H1 (cell line): ENCODE measurements around the gene SLC26A4. TPM values are rescaled to one million over a fixed set of nuclear protein-coding genes. Genes with fewer than 3 reads are reported as not detected.

Experiments used
- CTCF ChIA-PET: fragments of 300-600 bp; sonication (Branson Sonifier 250); formaldehyde crosslinking; loops from one replicate; lab custom pipeline; 2021; ENCODE audit not compliant: partially characterized antibody; lab: Charles Lee
- POLR2A ChIA-PET: fragments of 300-600 bp; sonication (Branson Sonifier 250); formaldehyde crosslinking; loops from one replicate; lab custom pipeline; 2021; ENCODE audit warnings: inconsistent platforms; ENCODE audit not compliant: partially characterized antibody; lab: Charles Lee
- DNase-seq, 2 experiments: peaks; one replicate each; pipeline versions ENCODE4 v3.0.0 to v3.0.0-alpha.2; 2010 to 2022; ENCODE audit warnings: low spot score in 2 of 2, low read depth in 1 of 2, mixed read lengths in 1 of 2
- FAIRE-seq: peaks from 2 replicates; lab custom pipeline; 2011; peaks lifted over from hg19 to GRCh38; lab: Jason Lieb, UNC
- H2AFZ ChIP-seq: 2 replicates; pipeline ENCODE4 v1.8.1; 2012; ENCODE audit warnings: low read length, inconsistent platforms
- H2AK5ac ChIP-seq: 2 replicates; pipeline ENCODE4 v1.6.1; 2013; ENCODE audit warnings: low read depth, low read length
- H2BK120ac ChIP-seq: replicated peaks from 2 replicates; pipeline ENCODE3; 2013; ENCODE audit warnings: low read depth, low read length, inconsistent platforms
- H2BK12ac ChIP-seq: 2 replicates; pipeline ENCODE4 v1.6.1; 2013; ENCODE audit warnings: low read depth, low read length
- H2BK15ac ChIP-seq: 2 replicates; pipeline ENCODE4 v1.6.1; 2013; ENCODE audit warnings: low read length
- H2BK20ac ChIP-seq: 2 replicates; pipeline ENCODE4 v1.6.1; 2013; ENCODE audit warnings: low read length
- H2BK5ac ChIP-seq: 2 replicates; pipeline ENCODE4 v1.6.1; 2013; ENCODE audit warnings: low read depth, low read length
- H3K14ac ChIP-seq: 2 replicates; pipeline ENCODE4 v1.6.1; 2013; ENCODE audit warnings: inconsistent platforms; ENCODE audit not compliant: insufficient read length
- H3K18ac ChIP-seq: 2 replicates; pipeline ENCODE4 v1.6.1; 2013; ENCODE audit warnings: low read length; ENCODE audit errors: extremely low read depth
- H3K23ac ChIP-seq: 2 replicates; pipeline ENCODE4 v1.6.1; 2013; ENCODE audit warnings: inconsistent platforms; ENCODE audit not compliant: insufficient read length
- H3K23me2 ChIP-seq: 2 replicates; pipeline ENCODE4 v1.6.1; 2013; ENCODE audit warnings: low read depth, low read length
- H3K27ac ChIP-seq: 2 replicates; pipeline ENCODE4 v1.6.1; 2011; ENCODE audit warnings: low read depth, low read length, inconsistent platforms
- H3K27me3 ChIP-seq, 4 experiments: replicated peaks in 1 of 4; 1 replicate in 1 of 4; 2 replicates in 3 of 4; pipeline versions ENCODE4 v1.6.1 to v1.8.1; 2011 to 2013; ENCODE audit warnings: low read length in 3 of 4, mild to moderate bottlenecking in 3 of 4, inconsistent platforms in 2 of 4, mixed read lengths in 2 of 4, moderate library complexity in 1 of 4; ENCODE audit not compliant: control insufficient read depth in 3 of 4, insufficient read depth in 3 of 4; ENCODE audit errors: extremely low read depth in 1 of 4
- H3K36me3 ChIP-seq, 4 experiments: 2 replicates each; pipeline versions ENCODE4 v1.6.1 to v1.8.1; 2011 to 2013; ENCODE audit warnings: mild to moderate bottlenecking in 4 of 4, low read length in 3 of 4, moderate library complexity in 2 of 4, control low read depth in 1 of 4, inconsistent platforms in 1 of 4; ENCODE audit not compliant: insufficient read depth in 4 of 4, control insufficient read depth in 2 of 4
- H3K4ac ChIP-seq: replicated peaks from 2 replicates; pipeline ENCODE3; 2013; ENCODE audit warnings: low read length, low read depth, mixed read lengths, inconsistent platforms; ENCODE audit not compliant: insufficient read length
- H3K4me1 ChIP-seq, 4 experiments: replicated peaks in 1 of 4; 1 replicate in 1 of 4; 2 replicates in 3 of 4; pipeline versions ENCODE4 v1.6.1 to v1.8.1; 2011 to 2013; ENCODE audit warnings: low read length in 3 of 4, inconsistent platforms in 2 of 4, mixed read lengths in 1 of 4; ENCODE audit not compliant: insufficient read depth in 4 of 4, control insufficient read depth in 3 of 4
- H3K4me2 ChIP-seq, 2 experiments: 2 replicates each; pipeline versions ENCODE4 v1.6.1 to v1.8.1; 2011 to 2013; ENCODE audit warnings: low read depth in 2 of 2, low read length in 2 of 2, control low read depth in 1 of 2, inconsistent platforms in 1 of 2, mild to moderate bottlenecking in 1 of 2; ENCODE audit not compliant: insufficient read depth in 1 of 2
- H3K4me3 ChIP-seq, 4 experiments: fragments of 200-600, 300-600 bp in 1 of 4; sonication (generic), shearing (Covaris generic), sonication (Bioruptor Twin) in 1 of 4; 2 replicates each; pipeline versions ENCODE4 v1.5.1 to v1.8.1; 2011 to 2016; ENCODE audit warnings: low read length in 4 of 4, low read depth in 3 of 4, control low read depth in 2 of 4, inconsistent platforms in 2 of 4, mild to moderate bottlenecking in 2 of 4, mixed read lengths in 1 of 4, moderate library complexity in 1 of 4; ENCODE audit not compliant: insufficient read depth in 2 of 4; ENCODE audit errors: extremely low read depth in 1 of 4
- H3K56ac ChIP-seq: replicated peaks from 2 replicates; pipeline ENCODE3; 2013; ENCODE audit warnings: low read depth, mild to moderate bottlenecking, mixed read lengths, low read length, inconsistent platforms; ENCODE audit not compliant: insufficient read length
- H3K79me1 ChIP-seq: 2 replicates; pipeline ENCODE4 v1.6.1; 2013; ENCODE audit warnings: low read depth, low read length, control low read depth
- H3K79me2 ChIP-seq, 2 experiments: 2 replicates each; pipeline versions ENCODE4 v1.6.1 to v1.8.1; 2012 to 2013; ENCODE audit warnings: low read length in 2 of 2, mild to moderate bottlenecking in 2 of 2, inconsistent platforms in 1 of 2; ENCODE audit not compliant: insufficient read depth in 2 of 2, control insufficient read depth in 1 of 2
- H3K9ac ChIP-seq, 4 experiments: replicated peaks in 1 of 4; 1 replicate in 1 of 4; 2 replicates in 3 of 4; pipeline versions ENCODE4 v1.6.1 to v1.8.1; 2011 to 2013; ENCODE audit warnings: low read depth in 3 of 4, low read length in 3 of 4, control low read depth in 2 of 4, mild to moderate bottlenecking in 2 of 4, moderate library complexity in 2 of 4, inconsistent platforms in 1 of 4; ENCODE audit errors: extremely low read depth in 1 of 4
- H3K9me3 ChIP-seq, 2 experiments: 2 replicates each; pipeline versions ENCODE4 v1.6.1 to v1.8.1; 2012 to 2013; ENCODE audit warnings: mild to moderate bottlenecking in 2 of 2, moderate library complexity in 2 of 2, control low read depth in 1 of 2, inconsistent platforms in 1 of 2, low read depth in 1 of 2, low read length in 1 of 2, mixed read lengths in 1 of 2; ENCODE audit not compliant: insufficient read depth in 2 of 2
- H4K20me1 ChIP-seq, 2 experiments: replicated peaks in 1 of 2; 2 replicates each; pipeline versions ENCODE3 to v1.8.1; 2011 to 2013; ENCODE audit warnings: inconsistent platforms in 2 of 2, low read length in 2 of 2, mild to moderate bottlenecking in 1 of 2; ENCODE audit not compliant: insufficient read depth in 2 of 2, control insufficient read depth in 1 of 2
- H4K5ac ChIP-seq: 2 replicates; pipeline ENCODE4 v1.6.1; 2013; ENCODE audit warnings: low read length, low read depth, mixed read lengths, inconsistent platforms; ENCODE audit not compliant: insufficient read length
- H4K8ac ChIP-seq: 2 replicates; pipeline ENCODE4 v1.8.0; 2013; ENCODE audit warnings: mild to moderate bottlenecking, moderate library complexity, low read length, inconsistent platforms; ENCODE audit not compliant: insufficient read depth; ENCODE audit errors: extremely low read depth
- H4K91ac ChIP-seq: replicated peaks from 2 replicates; pipeline ENCODE3; 2013; ENCODE audit warnings: low read length, mixed read lengths, inconsistent platforms; ENCODE audit not compliant: insufficient read length
- ATF3 ChIP-seq: IDR thresholded peaks from 2 replicates; pipeline ENCODE4 v1.6.1; 2011; ENCODE audit warnings: low read depth, mild to moderate bottlenecking, low read length; ENCODE audit not compliant: insufficient read depth
- CEBPB ChIP-seq: IDR thresholded peaks from 2 replicates; pipeline ENCODE4 v1.6.1; 2012; ENCODE audit warnings: low read depth, low read length
- CHD1 ChIP-seq: IDR thresholded peaks from 2 replicates; pipeline ENCODE4 v1.6.1; 2012; ENCODE audit warnings: low read depth, low read length, improper control_type of control experiment
- CTBP2 ChIP-seq: IDR thresholded peaks from 2 replicates; pipeline ENCODE4 v1.7.0; 2011; ENCODE audit warnings: borderline replicate concordance, mild to moderate bottlenecking, moderate library complexity, mixed read lengths, low read length; ENCODE audit not compliant: insufficient read depth, insufficient read length
- EGR1 ChIP-seq: IDR thresholded peaks from 2 replicates; pipeline ENCODE4 v1.6.1; 2011; ENCODE audit warnings: low read depth, low read length, borderline replicate concordance
- EP300 ChIP-seq, 2 experiments: IDR thresholded peaks; 1 replicate in 1 of 2; 2 replicates in 1 of 2; pipeline ENCODE4 v1.6.1; 2011 to 2012; ENCODE audit warnings: low read depth in 2 of 2, low read length in 2 of 2, mild to moderate bottlenecking in 2 of 2, borderline replicate concordance in 1 of 2, inconsistent platforms in 1 of 2, moderate library complexity in 1 of 2
- GABPA ChIP-seq: IDR thresholded peaks from 2 replicates; pipeline ENCODE4 v1.6.1; 2011; ENCODE audit warnings: mild to moderate bottlenecking, low read length, moderate library complexity, borderline replicate concordance; ENCODE audit not compliant: insufficient read depth
- JUN ChIP-seq: IDR thresholded peaks from 2 replicates; pipeline ENCODE4 v1.6.1; 2011; ENCODE audit warnings: low read depth, mild to moderate bottlenecking, improper control_type of control experiment, low read length
- KDM1A ChIP-seq: fragments of 200-600, 300-600 bp; sonication (generic); IDR thresholded peaks from 2 replicates; pipeline ENCODE4 v1.7.1; 2016; ENCODE audit warnings: mild to moderate bottlenecking, low read length, borderline replicate concordance
- KDM5A ChIP-seq: fragments of 200-600 bp; IDR thresholded peaks from 2 replicates; pipeline ENCODE4 v1.7.1; 2012; ENCODE audit warnings: mild to moderate bottlenecking, low read length, inconsistent platforms, mixed read lengths
- SIN3A ChIP-seq, 2 experiments: IDR thresholded peaks in 1 of 2; conservative IDR thresholded peaks in 1 of 2; 2 replicates each; pipeline ENCODE4 v1.6.1; 2011 to 2012; ENCODE audit warnings: low read length in 2 of 2, improper control_type of control experiment in 1 of 2, low read depth in 1 of 2, mild to moderate bottlenecking in 1 of 2
- SP4 ChIP-seq: IDR thresholded peaks from 2 replicates; pipeline ENCODE4 v1.6.1; 2012; ENCODE audit warnings: low read length, inconsistent platforms
- TAF7 ChIP-seq: optimal IDR thresholded peaks from 2 replicates; pipeline ENCODE3; 2011; ENCODE audit warnings: low read depth, mild to moderate bottlenecking, inconsistent platforms, low read length, moderate library complexity, borderline replicate concordance
- TBP ChIP-seq: IDR thresholded peaks from 2 replicates; pipeline ENCODE4 v1.6.1; 2011; ENCODE audit warnings: low read depth, low read length, improper control_type of control experiment
- WGBS, 2 experiments: shearing (Covaris generic) in 1 of 2; methylation state at CpG; one replicate each; pipeline versions ENCODE4 v1.1.6 to v1.1.7; 2013 to 2015; ENCODE audit warnings: low lambda C conversion rate in 2 of 2, mixed read lengths in 2 of 2, inconsistent platforms in 1 of 2, low coverage in 1 of 2, missing lambda C conversion rate in 1 of 2; ENCODE audit not compliant: insufficient replicate concordance in 2 of 2, insufficient coverage in 1 of 2, insufficient read length in 1 of 2; ENCODE audit errors: extremely low coverage in 1 of 2, missing lambda C conversion rate in 1 of 2; 5-methylcytosine and 5-hydroxymethylcytosine counted together
- polyA plus RNA-seq, 7 experiments: library from polyadenylated mRNA; depleted of rRNA in 3 of 7; stranded (reverse) in 5 of 7; unstranded in 2 of 7; fragments of >200 nt in 5 of 7; fragments of 200-250 nt in 2 of 7; gene quantifications; 1 replicate in 5 of 7; 2 replicates in 1 of 7; 4 replicates in 1 of 7; pipeline versions ENCODE4 v1.2.1 to v1.2.3, GENCODE V29; 2011 to 2013; ENCODE audit warnings: missing spikeins in 2 of 7, mixed read lengths in 2 of 7
- total RNA-seq: library from RNA; stranded (reverse); fragmentation: NEBNext Ultra II Directional; extraction: Animal tissue kit (Norgen Biotek cat#: 25700); gene quantifications from 2 replicates; pipeline ENCODE4 v1.2.1, GENCODE V29; 2021

SLC26A4 gene
- total and polyA plus RNA-seq, 2 of the 8 experiments (the other 6 are each of a cell fraction or from before 2014, with no cell fraction given): 0.11 to 0.35 TPM

DNA sequence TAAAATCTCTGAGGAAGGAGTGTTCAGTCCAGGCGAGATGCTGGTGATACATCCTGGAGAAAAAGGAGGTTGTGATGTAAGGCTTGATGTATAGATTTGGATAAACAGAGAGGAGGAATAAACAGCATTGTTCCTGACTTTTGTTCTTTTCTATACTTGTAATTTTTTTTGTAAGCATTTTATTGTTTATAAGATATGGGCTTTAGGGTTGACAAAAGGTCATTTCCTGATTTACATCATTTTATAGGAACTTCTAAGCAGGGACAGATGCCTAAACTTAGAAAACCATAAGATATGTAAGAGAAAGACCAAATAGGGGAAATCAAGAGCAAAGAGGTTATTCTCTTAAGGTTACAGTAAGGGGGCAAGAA lies 16.7 kb upstream of the SLC26A4 start:
- Histone ChIP-seq H3K27ac (no peak overlapping the region), H3K79me2 (no peaks in the 10 kb centered on the region), H3K23me2 (no peaks in the 10 kb centered on the region; the same call in 1 of the 2 replicates), H4K91ac (no peak overlapping the region), H3K9me3 (no peaks in the 10 kb centered on the region), H2BK12ac (no peak overlapping the region), H3K4me1 (no peaks in the 10 kb centered on the region), H3K14ac (no peak overlapping the region), H4K20me1 (no peaks in the 10 kb centered on the region), H3K56ac (no peak overlapping the region), H2AFZ (no peak overlapping the region), H2BK15ac (no peak overlapping the region), H3K4ac (no peak overlapping the region), H3K23ac (no peak overlapping the region), H3K9ac (no peak overlapping the region), H4K5ac (no peak overlapping the region), H3K36me3 (no peaks in the 10 kb centered on the region), H4K8ac (no peak overlapping the region), H2AK5ac (no peak overlapping the region), H3K4me3 (no peak overlapping the region), H3K27me3 (no peaks in the 10 kb centered on the region), H2BK20ac (no peak overlapping the region), H3K4me2 (no peak overlapping the region), H2BK5ac (no peak overlapping the region), H3K79me1 (no peaks in the 10 kb centered on the region), H3K18ac (no peak overlapping the region), H2BK120ac (no peak overlapping the region)
- ChIA-PET POLR2A (no interaction called here), CTCF (interaction anchor here (1.2 to 3.0 kb wide), 4 partner anchors 11 to 34 kb away, joined by 3 to 11 read pairs (median 6); no protein-coding TSS in a partner anchor)
- FAIRE-seq: no peak
- WGBS, 2 experiments: 81% methylated on average over 1 of the region's 1 CpG; no CpG with 5 or more reads in 1 of the 2 experiments
- DNase-seq: no peak
- TF ChIP-seq CHD1 (no peak), SP4 (no peak), GABPA (no peak), SIN3A (conservative IDR thresholded peaks at IDR 0.05 in 1 of 2, IDR thresholded peaks at IDR 0.05 in 1 of 2; ENCODE audit: low read depth in 1 of 2, low read length in 2 of 2) (no peak), KDM5A (no peak), EGR1 (no peak), TBP (no peak), CEBPB (no peak), EP300 (IDR thresholded peaks at IDR 0.05; ENCODE audit: borderline replicate concordance in 1 of 2, low read depth in 2 of 2, low read length in 2 of 2) (no peak), JUN (no peak), CTBP2 (no peak), ATF3 (no peak), TAF7 (no peak), KDM1A (no peak)
